OCI-LY1 (cell line): ENCODE data around the gene SUFU.

ENCODE experiments used
- H2AFZ ChIP-seq: fragments of 200-600 bp; sonication (generic), shearing (Covaris generic); 2 replicates; pipeline ENCODE4 v1.6.0; 2014; ENCODE audit warnings: antibody characterized with exemption, mild to moderate bottlenecking, low read length
- H3F3A ChIP-seq: fragments of 200-600 bp; sonication (generic), shearing (Covaris generic); 2 replicates; pipeline ENCODE4 v1.6.0; 2014; ENCODE audit warnings: mild to moderate bottlenecking, antibody characterized with exemption, low read length, moderate library complexity; ENCODE audit not compliant: insufficient read depth
- H3K27ac ChIP-seq: fragments of 200-600 bp; sonication (generic); 2 replicates; pipeline ENCODE4 v1.5.1; 2014; ENCODE audit warnings: low read length, mixed run types, mild to moderate bottlenecking, low read depth; ENCODE audit not compliant: poor library complexity, severe bottlenecking
- H3K27me3 ChIP-seq: fragments of 200-600 bp; sonication (generic); 2 replicates; pipeline ENCODE4 v1.6.0; 2014; ENCODE audit warnings: antibody characterized with exemption, mild to moderate bottlenecking, low read length, moderate library complexity; ENCODE audit not compliant: insufficient read depth
- H3K36me3 ChIP-seq: fragments of 200-600 bp; sonication (generic); 2 replicates; pipeline ENCODE4 v1.6.1; 2014; ENCODE audit warnings: mild to moderate bottlenecking, antibody characterized with exemption, low read length, moderate library complexity, mixed read lengths; ENCODE audit not compliant: insufficient read depth
- H3K4me1 ChIP-seq: fragments of 200-600 bp; sonication (generic); 2 replicates; pipeline ENCODE4 v1.5.1; 2014; ENCODE audit warnings: mild to moderate bottlenecking, low read length, moderate library complexity; ENCODE audit not compliant: insufficient read depth, severe bottlenecking
- H3K4me2 ChIP-seq: fragments of 200-600 bp; sonication (generic), shearing (Covaris generic); 2 replicates; pipeline ENCODE4 v1.6.1; 2014; ENCODE audit warnings: low read length
- H3K4me3 ChIP-seq: fragments of 200-600 bp; sonication (generic); 2 replicates; pipeline ENCODE4 v1.5.1; 2014; ENCODE audit warnings: low read length, low read depth, mild to moderate bottlenecking, mixed read lengths; ENCODE audit not compliant: poor library complexity, severe bottlenecking
- H3K79me2 ChIP-seq: fragments of 200-600 bp; shearing (Covaris generic); 2 replicates; pipeline ENCODE4 v1.6.1; 2016; ENCODE audit warnings: mixed run types, low read length, mixed read lengths; ENCODE audit not compliant: insufficient read depth
- H3K9ac ChIP-seq: fragments of 200-600 bp; sonication (generic), shearing (Covaris generic); 2 replicates; pipeline ENCODE4 v1.6.1; 2014; ENCODE audit warnings: mild to moderate bottlenecking, low read length, mixed read lengths
- H3K9me2 ChIP-seq: fragments of 200-600 bp; sonication (generic), shearing (Covaris generic); 2 replicates; pipeline ENCODE4 v1.6.1; 2014; ENCODE audit warnings: low read depth, mild to moderate bottlenecking, low read length, mixed read lengths
- H3K9me3 ChIP-seq: fragments of 200-600 bp; shearing (Covaris generic); 2 replicates; pipeline ENCODE4 v1.6.1; 2014; ENCODE audit warnings: low read length, mixed read lengths
- H4K20me1 ChIP-seq: fragments of 200-600 bp; sonication (generic), shearing (Covaris generic); 2 replicates; pipeline ENCODE4 v1.6.0; 2016; ENCODE audit warnings: mild to moderate bottlenecking, low read length; ENCODE audit not compliant: insufficient read depth
- EZH2 ChIP-seq: fragments of 200-600 bp; sonication (generic), shearing (Covaris generic); IDR thresholded peaks from 2 replicates; pipeline ENCODE4 v1.8.0; 2017; ENCODE audit warnings: borderline replicate concordance, mixed run types, mild to moderate bottlenecking, antibody characterized with exemption, low read length, moderate library complexity, mixed read lengths
- TF ChIP-seq, protein P1 (sequence below): fragments of 200-600 bp; sonication (generic), shearing (Covaris generic); IDR thresholded peaks from 2 replicates; pipeline ENCODE4 v1.5.1; 2017; ENCODE audit warnings: mild to moderate bottlenecking, antibody characterized with exemption, low read length, moderate library complexity, mixed read lengths

SUFU gene

DNA sequence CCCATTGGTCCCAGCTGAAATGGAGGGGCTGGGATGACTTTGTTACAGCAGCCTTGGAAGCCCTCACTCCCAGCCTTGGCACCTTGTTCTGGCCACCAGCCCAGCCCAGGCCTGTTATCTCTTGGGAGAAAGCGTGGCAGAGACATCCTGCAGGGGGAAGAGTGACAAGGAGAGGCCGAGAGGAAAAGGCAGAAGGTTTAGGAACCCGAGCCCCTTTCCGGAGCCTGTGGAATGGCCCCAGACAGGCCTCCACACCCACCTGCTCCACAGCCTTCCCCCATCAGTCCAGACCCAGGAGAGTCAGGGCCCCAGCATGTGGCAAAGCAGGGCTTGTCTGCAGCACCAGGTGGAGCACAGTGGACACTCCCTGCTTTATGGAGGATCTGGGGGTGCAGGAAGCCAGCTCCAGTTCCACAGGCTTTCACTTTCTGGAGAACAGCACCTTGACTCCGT lies 116.4 kb downstream of the SUFU start:
- Histone ChIP-seq H3K27ac (no peak overlapping the region), H3K36me3 (no peaks in the 10 kb centered on the region), H3K4me3 (no peak overlapping the region), H3K9ac (no peak overlapping the region), H3K79me2 (no peaks in the 10 kb centered on the region), H4K20me1 (no peaks in the 10 kb centered on the region), H3K9me3 (no peaks in the 10 kb centered on the region), H3K9me2 (no peaks in the 10 kb centered on the region), H3F3A (no peaks in the 10 kb centered on the region), H3K27me3 (no peaks in the 10 kb centered on the region), H3K4me1 (no peaks in the 10 kb centered on the region), H3K4me2 (no peak overlapping the region), H2AFZ (no peak overlapping the region)
- TF ChIP-seq, protein P1, sequence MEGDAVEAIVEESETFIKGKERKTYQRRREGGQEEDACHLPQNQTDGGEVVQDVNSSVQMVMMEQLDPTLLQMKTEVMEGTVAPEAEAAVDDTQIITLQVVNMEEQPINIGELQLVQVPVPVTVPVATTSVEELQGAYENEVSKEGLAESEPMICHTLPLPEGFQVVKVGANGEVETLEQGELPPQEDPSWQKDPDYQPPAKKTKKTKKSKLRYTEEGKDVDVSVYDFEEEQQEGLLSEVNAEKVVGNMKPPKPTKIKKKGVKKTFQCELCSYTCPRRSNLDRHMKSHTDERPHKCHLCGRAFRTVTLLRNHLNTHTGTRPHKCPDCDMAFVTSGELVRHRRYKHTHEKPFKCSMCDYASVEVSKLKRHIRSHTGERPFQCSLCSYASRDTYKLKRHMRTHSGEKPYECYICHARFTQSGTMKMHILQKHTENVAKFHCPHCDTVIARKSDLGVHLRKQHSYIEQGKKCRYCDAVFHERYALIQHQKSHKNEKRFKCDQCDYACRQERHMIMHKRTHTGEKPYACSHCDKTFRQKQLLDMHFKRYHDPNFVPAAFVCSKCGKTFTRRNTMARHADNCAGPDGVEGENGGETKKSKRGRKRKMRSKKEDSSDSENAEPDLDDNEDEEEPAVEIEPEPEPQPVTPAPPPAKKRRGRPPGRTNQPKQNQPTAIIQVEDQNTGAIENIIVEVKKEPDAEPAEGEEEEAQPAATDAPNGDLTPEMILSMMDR, result no peak
- TF ChIP-seq EZH2, result no peak

DNA sequence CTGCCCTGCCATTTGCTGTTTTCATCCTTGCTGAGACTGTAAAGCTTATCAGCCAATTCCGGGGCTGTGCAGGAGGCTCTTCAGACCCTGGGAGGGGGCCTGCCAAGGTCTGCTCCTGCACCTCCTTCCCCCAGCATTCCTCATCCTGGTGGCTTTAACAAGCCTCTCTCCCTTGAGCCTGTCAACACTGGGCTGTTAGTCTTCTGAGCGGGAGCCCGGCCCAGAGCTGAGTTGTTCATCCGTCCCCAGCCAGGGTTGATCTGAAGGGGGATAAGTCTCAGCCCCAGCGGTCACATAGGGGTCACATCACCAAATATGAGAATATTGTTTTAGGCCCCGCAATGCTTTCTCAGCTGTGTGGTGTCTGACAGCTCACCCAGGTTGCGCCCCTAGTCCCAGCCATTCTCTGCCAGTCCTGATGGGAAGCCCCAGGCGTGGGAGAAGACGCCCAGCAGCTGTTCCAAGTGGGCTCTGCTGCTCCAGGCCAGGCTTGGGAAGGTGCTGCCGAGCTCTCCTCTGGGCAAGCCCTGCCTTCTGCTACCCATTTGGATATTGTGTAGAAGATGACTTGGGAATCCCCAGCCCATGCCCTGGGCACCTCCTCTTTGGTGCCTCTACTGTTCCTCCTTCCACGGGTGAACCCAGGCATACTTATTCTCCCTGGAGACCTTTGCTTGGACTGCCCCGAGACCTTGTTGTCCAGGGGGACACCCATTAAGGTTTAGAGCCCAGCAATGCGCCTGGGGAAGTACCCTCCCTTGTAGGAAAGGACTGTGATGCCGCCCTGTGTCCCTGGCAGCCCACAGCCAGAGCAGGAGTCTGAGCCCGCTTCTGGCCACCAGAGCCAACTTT lies 117.0 kb downstream of the SUFU start:
- Histone ChIP-seq H2AFZ (no peak overlapping the region), H3K4me2 (no peak overlapping the region), H4K20me1 (no peaks in the 10 kb centered on the region), H3K27me3 (no peaks in the 10 kb centered on the region), H3K9me2 (no peaks in the 10 kb centered on the region), H3K27ac (no peak overlapping the region), H3K4me3 (no peak overlapping the region), H3K79me2 (no peaks in the 10 kb centered on the region), H3K9me3 (no peaks in the 10 kb centered on the region), H3K4me1 (no peaks in the 10 kb centered on the region), H3F3A (no peaks in the 10 kb centered on the region), H3K9ac (no peak overlapping the region), H3K36me3 (no peaks in the 10 kb centered on the region)
- TF ChIP-seq, protein P1, result no peak
- no peak for TF ChIP-seq EZH2

DNA sequence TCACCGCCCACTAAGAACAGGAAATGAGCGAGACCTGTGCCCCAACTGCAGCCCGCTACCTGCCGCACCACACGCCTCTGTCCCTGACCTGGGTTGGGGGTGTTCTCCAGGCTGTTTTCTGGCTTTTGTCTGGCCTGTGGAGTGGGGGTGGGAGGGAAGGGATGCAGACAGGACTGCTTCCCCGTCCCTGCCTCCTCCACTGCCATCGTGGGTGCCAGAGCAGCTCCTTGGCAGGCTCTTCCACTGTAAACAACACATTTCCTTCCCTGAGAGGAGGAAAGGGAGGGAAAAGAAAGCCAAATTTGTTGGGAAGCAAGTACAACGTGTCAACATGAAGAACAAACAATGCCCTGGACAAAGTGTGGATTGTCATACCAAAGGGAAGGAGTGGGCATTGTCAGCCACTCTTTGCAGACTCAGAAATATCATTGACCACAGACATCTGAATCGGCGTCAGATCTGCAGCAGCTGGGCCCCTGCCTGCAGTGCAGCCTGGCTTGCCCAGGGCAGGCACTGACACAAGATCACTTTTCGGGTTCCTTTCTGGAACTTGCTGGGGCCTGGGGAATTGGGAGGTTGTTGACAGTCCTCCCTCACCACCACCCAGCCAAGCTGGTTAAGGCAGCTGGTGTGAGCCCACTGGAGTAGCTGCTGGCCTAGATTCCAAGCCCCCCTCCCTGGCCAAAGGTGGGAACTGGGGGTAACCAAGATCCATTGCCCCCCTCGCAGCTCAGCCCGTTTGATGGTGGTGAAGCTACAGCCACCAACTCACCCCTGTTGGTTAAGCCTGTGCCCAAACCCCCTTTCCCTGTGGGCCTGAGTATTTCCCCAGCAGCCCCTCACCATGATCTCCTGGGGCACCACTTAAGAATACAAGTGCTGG lies 117.9 kb downstream of the SUFU start:
- Histone ChIP-seq H3K79me2 (no peaks in the 10 kb centered on the region), H3K9ac (no peak overlapping the region), H3K27me3 (no peaks in the 10 kb centered on the region), H3K9me2 (no peaks in the 10 kb centered on the region), H4K20me1 (no peaks in the 10 kb centered on the region), H3K36me3 (no peaks in the 10 kb centered on the region), H2AFZ (no peak overlapping the region), H3K27ac (no peak overlapping the region), H3K4me1 (no peaks in the 10 kb centered on the region), H3K4me3 (no peak overlapping the region), H3F3A (no peaks in the 10 kb centered on the region), H3K4me2 (no peak overlapping the region), H3K9me3 (no peaks in the 10 kb centered on the region)
- TF ChIP-seq, protein P1, result no peak
- no peak for TF ChIP-seq EZH2
